Measurements from ENCODE around the gene MACF1. TPM values are rescaled to one million over a fixed set of nuclear protein-coding genes. Genes with fewer than 3 reads are reported as not detected.

The MACF1 gene
- total RNA-seq, 4 donors from 2014 or later: 210 to 602 (median 573) TPM

DNA sequence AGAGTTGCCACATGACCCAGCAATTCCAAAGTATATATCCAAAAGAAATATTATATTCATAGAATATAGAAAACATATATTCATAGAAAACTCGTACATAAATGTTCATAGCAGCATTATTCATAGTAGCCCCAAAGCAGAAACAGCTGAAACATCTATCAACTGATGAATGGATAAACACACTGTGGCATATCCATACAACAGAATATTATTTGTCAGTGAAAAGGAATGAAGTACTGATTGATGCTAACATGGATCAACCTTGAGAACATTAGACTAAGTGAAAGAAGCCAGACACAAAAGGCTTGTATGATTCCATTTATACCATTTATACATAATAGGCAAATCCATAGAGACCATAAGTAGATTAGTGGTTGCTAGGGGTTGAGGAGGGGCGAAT is 21.7 kb upstream of the MACF1 start:
- DNase-seq: no peak
- TF ChIP-seq POLR2A (IDR thresholded peaks at IDR 0.05): no peak
- TF ChIP-seq, protein P1, sequence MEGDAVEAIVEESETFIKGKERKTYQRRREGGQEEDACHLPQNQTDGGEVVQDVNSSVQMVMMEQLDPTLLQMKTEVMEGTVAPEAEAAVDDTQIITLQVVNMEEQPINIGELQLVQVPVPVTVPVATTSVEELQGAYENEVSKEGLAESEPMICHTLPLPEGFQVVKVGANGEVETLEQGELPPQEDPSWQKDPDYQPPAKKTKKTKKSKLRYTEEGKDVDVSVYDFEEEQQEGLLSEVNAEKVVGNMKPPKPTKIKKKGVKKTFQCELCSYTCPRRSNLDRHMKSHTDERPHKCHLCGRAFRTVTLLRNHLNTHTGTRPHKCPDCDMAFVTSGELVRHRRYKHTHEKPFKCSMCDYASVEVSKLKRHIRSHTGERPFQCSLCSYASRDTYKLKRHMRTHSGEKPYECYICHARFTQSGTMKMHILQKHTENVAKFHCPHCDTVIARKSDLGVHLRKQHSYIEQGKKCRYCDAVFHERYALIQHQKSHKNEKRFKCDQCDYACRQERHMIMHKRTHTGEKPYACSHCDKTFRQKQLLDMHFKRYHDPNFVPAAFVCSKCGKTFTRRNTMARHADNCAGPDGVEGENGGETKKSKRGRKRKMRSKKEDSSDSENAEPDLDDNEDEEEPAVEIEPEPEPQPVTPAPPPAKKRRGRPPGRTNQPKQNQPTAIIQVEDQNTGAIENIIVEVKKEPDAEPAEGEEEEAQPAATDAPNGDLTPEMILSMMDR (IDR thresholded peaks at IDR 0.05): no peak
- no peaks in the 10 kb centered on the region for H3K9me3 ChIP-seq
- H3K4me1 ChIP-seq: peaks cover 0 to under 1% of the 10 kb centered on the region in 2 donors
- H3K36me3 ChIP-seq: no peaks in the 10 kb centered on the region
- intact Hi-C loops (cut with DNase I; ENCODE audit: low total_unique reads): no loop called here
- H3K4me3 ChIP-seq: no peak overlapping the region
- H3K27ac ChIP-seq: no peak overlapping the region
- H3K27me3 ChIP-seq: no peaks in the 10 kb centered on the region

DNA sequence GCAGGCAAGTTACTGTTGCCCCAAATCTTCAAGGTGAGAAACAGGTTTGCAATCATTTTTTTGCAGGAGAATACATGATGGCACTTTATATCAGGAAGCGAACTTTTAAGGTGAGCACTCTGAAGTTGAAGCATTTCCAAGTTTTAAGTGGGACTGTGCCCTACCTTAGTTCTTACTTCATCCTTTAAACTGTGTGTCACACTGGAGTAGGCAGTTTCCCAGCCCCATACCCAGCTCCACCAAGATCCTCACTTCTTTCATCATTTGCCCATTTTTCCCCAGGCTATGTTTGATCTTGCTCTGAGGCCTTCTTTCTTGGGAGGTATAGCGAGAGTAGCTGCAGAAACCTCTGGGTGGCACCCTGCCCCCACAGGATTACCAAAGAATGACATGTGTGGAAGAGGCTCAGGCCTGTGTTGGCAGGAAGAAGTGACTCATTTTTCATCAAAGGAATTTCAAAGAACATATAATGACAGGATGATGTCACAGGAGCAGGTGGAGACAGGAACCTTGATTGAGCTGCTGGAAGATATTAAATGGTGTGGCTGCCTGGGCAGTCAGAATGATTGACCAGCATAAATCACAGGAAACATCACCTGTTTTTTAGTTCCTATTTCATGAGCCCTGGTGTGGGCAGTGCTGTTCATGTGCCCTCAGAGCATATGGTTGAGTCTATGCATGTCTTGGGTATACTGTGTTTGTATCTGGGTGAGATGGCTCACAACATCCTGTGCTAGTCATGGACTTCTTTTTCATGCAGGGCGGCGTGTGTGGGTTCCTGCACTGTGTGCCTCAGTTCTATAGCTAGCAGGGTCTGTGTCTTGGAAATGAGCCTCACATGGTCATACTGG is 20.8 kb upstream of the MACF1 start:
- no peaks in the 10 kb centered on the region for H3K27me3 ChIP-seq
- H3K27ac ChIP-seq: peak overlapping the region; percentile 74 to 92
- intact Hi-C loops (cut with DNase I; ENCODE audit: low total_unique reads): no loop called here
- H3K36me3 ChIP-seq: no peaks in the 10 kb centered on the region
- TF ChIP-seq, protein P1 (IDR thresholded peaks at IDR 0.05): peak in 2 of 4 experiments; percentile 31 to 42
- TF ChIP-seq POLR2A (IDR thresholded peaks at IDR 0.05): no peak
- H3K9me3 ChIP-seq: no peaks in the 10 kb centered on the region
- DNase-seq: peak in 1 of 2 donors; percentile 46
- H3K4me1 ChIP-seq: no peaks in the 10 kb centered on the region
- no peak overlapping the region for H3K4me3 ChIP-seq

DNA sequence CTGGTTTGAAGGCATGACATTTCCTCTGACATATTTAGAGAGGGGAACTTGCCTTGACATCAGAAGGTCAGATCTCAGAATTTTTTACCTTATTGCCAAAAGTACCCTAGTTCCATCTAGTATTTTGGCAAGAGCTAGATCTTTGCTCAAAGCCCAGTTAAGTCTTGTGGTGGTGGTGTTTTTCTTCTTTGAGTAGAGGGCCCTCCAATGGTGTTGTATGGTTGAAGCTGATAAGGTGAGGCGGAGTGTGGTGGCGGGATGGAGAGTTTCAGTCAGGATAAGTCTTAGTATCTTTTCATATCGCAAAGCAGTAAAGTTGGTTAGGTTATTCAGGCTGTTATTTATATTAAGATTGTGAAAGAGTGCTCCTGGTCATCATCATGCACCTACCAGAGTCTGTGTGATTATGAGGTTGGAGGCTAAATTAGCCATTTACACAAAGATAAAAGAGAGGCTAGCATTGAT is 20.1 kb upstream of the MACF1 start:
- no peaks in the 10 kb centered on the region for H3K27me3 ChIP-seq

DNA sequence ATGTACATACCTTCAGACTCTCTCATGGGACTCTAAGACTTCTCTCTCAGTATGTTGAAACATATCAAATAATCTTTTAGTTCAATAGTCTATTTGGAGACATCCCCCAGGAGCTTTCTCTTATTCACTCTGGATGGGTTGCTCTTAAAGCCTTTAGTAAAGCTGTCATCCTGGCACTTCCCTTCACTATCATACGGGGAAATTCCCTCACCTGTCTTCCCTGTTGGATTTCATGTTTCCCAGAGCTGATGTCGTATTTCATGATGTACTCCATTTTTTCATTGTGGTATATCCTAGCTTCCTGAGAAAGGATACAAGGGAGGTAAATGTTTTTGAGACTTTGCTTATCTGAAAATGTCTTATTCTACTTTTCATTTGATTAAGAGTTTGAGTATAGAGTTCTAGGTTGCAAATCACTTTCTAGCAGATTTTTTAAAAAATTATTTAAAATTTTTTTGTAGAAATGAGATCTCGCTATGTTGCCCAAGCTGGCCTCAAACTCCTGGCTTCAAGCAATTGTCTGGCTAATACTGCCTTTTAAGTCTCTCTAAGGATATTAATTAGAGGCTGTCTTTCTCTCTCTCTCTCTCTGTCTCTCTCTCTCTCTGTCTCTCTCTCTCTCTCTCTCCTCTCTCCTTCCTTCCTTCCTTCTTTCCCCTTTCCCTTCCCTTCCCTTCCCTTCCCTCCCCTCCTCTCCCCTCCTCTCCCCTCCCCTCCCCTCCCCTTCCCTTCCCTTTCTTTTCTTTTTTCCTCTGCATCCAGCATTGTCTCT is 17.0 kb upstream of the MACF1 start:
- Histone ChIP-seq H3K4me3 (no peak overlapping the region), H3K27ac (peak overlapping the region in 1 of 2 donors; percentile 92), H3K27me3 (no peaks in the 10 kb centered on the region), H3K9me3 (no peaks in the 10 kb centered on the region), H3K36me3 (no peaks in the 10 kb centered on the region), H3K4me1 (peaks cover 0 to 3% of the 10 kb centered on the region in 2 donors)
- TF ChIP-seq, protein P1 (IDR thresholded peaks at IDR 0.05): no peak
- no peak for TF ChIP-seq POLR2A (IDR thresholded peaks at IDR 0.05)
- intact Hi-C loops (cut with DNase I; ENCODE audit: low total_unique reads): loop anchor here (5.0 kb wide), 1 partner anchor 80 kb away; no protein-coding TSS in a partner anchor
- no peak for DNase-seq

More for the DNA sequence above, 20.1 kb upstream of the MACF1 start:
- Histone ChIP-seq H3K9me3 (no peaks in the 10 kb centered on the region), H3K4me1 (no peaks in the 10 kb centered on the region), H3K36me3 (no peaks in the 10 kb centered on the region), H3K27ac (peak overlapping the region; percentile 74 to 92), H3K4me3 (no peak overlapping the region)
- intact Hi-C loops (cut with DNase I; ENCODE audit: low total_unique reads): no loop called here
- no peak for DNase-seq
- TF ChIP-seq POLR2A (IDR thresholded peaks at IDR 0.05): no peak
- TF ChIP-seq, protein P1 (IDR thresholded peaks at IDR 0.05): no peak

Data from uterus (tissue), 4 donors.